GM20431 (cell line): ENCODE results near the gene PACC1.
"Not testable (repeated sequence)": the region's sequence is repeated elsewhere in the genome, so short reads cannot be mapped to it uniquely, and the experiment has no call there.

Experiments
- in situ Hi-C: fragments of 300-500 bp; cut with MseI, MboI; formaldehyde crosslinking; loops from one replicate; pipeline ENCODE4 v1.15.0; 2020; ENCODE audit warnings: low sequenced_read_pairs; ENCODE audit not compliant: unreplicated experiment

PACC1 gene

GRCh38 chr1:212401838-212402582 lies 12.7 kb downstream of the PACC1 start:
- in situ Hi-C loops: no loop called here

- in situ Hi-C loops: no loop called here
These were observed 13.6 kb downstream of the PACC1 start for GRCh38 chr1:212401042-212401441.

- in situ Hi-C loops: no loop called here
These were observed 17.5 kb downstream of the PACC1 start for GRCh38 chr1:212397171-212397570.

GRCh38 chr1:212396638-212397037 lies 18.0 kb downstream of the PACC1 start:
- in situ Hi-C loops: no loop called here

- in situ Hi-C loops: not testable (repeated sequence)
These were observed 18.8 kb downstream of the PACC1 start for GRCh38 chr1:212395678-212396437.

GRCh38 chr1:212388985-212389716 lies 25.5 kb downstream of the PACC1 start:
- in situ Hi-C loops: no loop called here

GRCh38 chr1:212386029-212386428 lies 28.7 kb downstream of the PACC1 start:
- in situ Hi-C loops: no loop called here

GRCh38 chr1:212381397-212382035 lies 33.2 kb downstream of the PACC1 start:
- in situ Hi-C loops: no loop called here

GRCh38 chr1:212379366-212379765 lies 35.3 kb downstream of the PACC1 start:
- in situ Hi-C loops: no loop called here

GRCh38 chr1:212377644-212378043 lies 37.0 kb downstream of the PACC1 start:
- in situ Hi-C loops: no loop called here

GRCh38 chr1:212375986-212376385 lies 38.7 kb downstream of the PACC1 start:
- in situ Hi-C loops: no loop called here

- in situ Hi-C loops: loop anchor here (25.0 kb wide), 1 partner anchor 306 kb away; no protein-coding TSS in a partner anchor
These were observed 46.6 kb downstream of the PACC1 start for GRCh38 chr1:212368073-212368484.

- in situ Hi-C loops: loop anchor here (25.0 kb wide), 1 partner anchor 305 kb away; no protein-coding TSS in a partner anchor
These were observed 47.1 kb downstream of the PACC1 start for GRCh38 chr1:212367474-212368072.

- in situ Hi-C loops: loop anchor here (25.0 kb wide), 1 partner anchor 305 kb away; no protein-coding TSS in a partner anchor
These were observed 47.8 kb downstream of the PACC1 start for GRCh38 chr1:212366901-212367300.

- in situ Hi-C loops: loop anchor here (25.0 kb wide), 1 partner anchor 303 kb away; no protein-coding TSS in a partner anchor
These were observed 49.7 kb downstream of the PACC1 start for GRCh38 chr1:212364985-212365384.

- in situ Hi-C loops: loop anchor here (25.0 kb wide), 1 partner anchor 298 kb away; no protein-coding TSS in a partner anchor
These were observed 54.7 kb downstream of the PACC1 start for GRCh38 chr1:212359794-212360479.

- in situ Hi-C loops: loop anchor here (25.0 kb wide), 1 partner anchor 293 kb away; no protein-coding TSS in a partner anchor
These were observed 59.3 kb downstream of the PACC1 start for GRCh38 chr1:212355230-212355969.

GRCh38 chr1:212354464-212354863 lies 60.2 kb downstream of the PACC1 start:
- in situ Hi-C loops: loop anchor here (25.0 kb wide), 1 partner anchor 292 kb away; no protein-coding TSS in a partner anchor
